H1 (cell line): ENCODE measurements around the gene NID2. TPM values are rescaled to one million over a fixed set of nuclear protein-coding genes. Genes with fewer than 3 reads are reported as not detected.

Source experiments
- CTCF ChIA-PET: fragments of 300-600 bp; sonication (Branson Sonifier 250); formaldehyde crosslinking; loops from one replicate; lab custom pipeline; 2021; ENCODE audit not compliant: partially characterized antibody; lab: Charles Lee
- POLR2A ChIA-PET: fragments of 300-600 bp; sonication (Branson Sonifier 250); formaldehyde crosslinking; loops from one replicate; lab custom pipeline; 2021; ENCODE audit warnings: inconsistent platforms; ENCODE audit not compliant: partially characterized antibody; lab: Charles Lee
- DNase-seq, 2 experiments: peaks; one replicate each; pipeline versions ENCODE4 v3.0.0 to v3.0.0-alpha.2; 2010 to 2022; ENCODE audit warnings: low spot score in 2 of 2, low read depth in 1 of 2, mixed read lengths in 1 of 2
- FAIRE-seq: peaks from 2 replicates; lab custom pipeline; 2011; peaks lifted over from hg19 to GRCh38; lab: Jason Lieb, UNC
- H2AFZ ChIP-seq: 2 replicates; pipeline ENCODE4 v1.8.1; 2012; ENCODE audit warnings: low read length, inconsistent platforms
- H2AK5ac ChIP-seq: 2 replicates; pipeline ENCODE4 v1.6.1; 2013; ENCODE audit warnings: low read depth, low read length
- H2BK120ac ChIP-seq: replicated peaks from 2 replicates; pipeline ENCODE3; 2013; ENCODE audit warnings: low read depth, low read length, inconsistent platforms
- H2BK12ac ChIP-seq: 2 replicates; pipeline ENCODE4 v1.6.1; 2013; ENCODE audit warnings: low read depth, low read length
- H2BK15ac ChIP-seq: 2 replicates; pipeline ENCODE4 v1.6.1; 2013; ENCODE audit warnings: low read length
- H2BK20ac ChIP-seq: 2 replicates; pipeline ENCODE4 v1.6.1; 2013; ENCODE audit warnings: low read length
- H2BK5ac ChIP-seq: 2 replicates; pipeline ENCODE4 v1.6.1; 2013; ENCODE audit warnings: low read depth, low read length
- H3K14ac ChIP-seq: 2 replicates; pipeline ENCODE4 v1.6.1; 2013; ENCODE audit warnings: inconsistent platforms; ENCODE audit not compliant: insufficient read length
- H3K18ac ChIP-seq: 2 replicates; pipeline ENCODE4 v1.6.1; 2013; ENCODE audit warnings: low read length; ENCODE audit errors: extremely low read depth
- H3K23ac ChIP-seq: 2 replicates; pipeline ENCODE4 v1.6.1; 2013; ENCODE audit warnings: inconsistent platforms; ENCODE audit not compliant: insufficient read length
- H3K23me2 ChIP-seq: 2 replicates; pipeline ENCODE4 v1.6.1; 2013; ENCODE audit warnings: low read depth, low read length
- H3K27ac ChIP-seq: 2 replicates; pipeline ENCODE4 v1.6.1; 2011; ENCODE audit warnings: low read depth, low read length, inconsistent platforms
- H3K27me3 ChIP-seq, 4 experiments: replicated peaks in 1 of 4; 1 replicate in 1 of 4; 2 replicates in 3 of 4; pipeline versions ENCODE4 v1.6.1 to v1.8.1; 2011 to 2013; ENCODE audit warnings: low read length in 3 of 4, mild to moderate bottlenecking in 3 of 4, inconsistent platforms in 2 of 4, mixed read lengths in 2 of 4, moderate library complexity in 1 of 4; ENCODE audit not compliant: control insufficient read depth in 3 of 4, insufficient read depth in 3 of 4; ENCODE audit errors: extremely low read depth in 1 of 4
- H3K36me3 ChIP-seq, 4 experiments: 2 replicates each; pipeline versions ENCODE4 v1.6.1 to v1.8.1; 2011 to 2013; ENCODE audit warnings: mild to moderate bottlenecking in 4 of 4, low read length in 3 of 4, moderate library complexity in 2 of 4, control low read depth in 1 of 4, inconsistent platforms in 1 of 4; ENCODE audit not compliant: insufficient read depth in 4 of 4, control insufficient read depth in 2 of 4
- H3K4ac ChIP-seq: replicated peaks from 2 replicates; pipeline ENCODE3; 2013; ENCODE audit warnings: low read length, low read depth, mixed read lengths, inconsistent platforms; ENCODE audit not compliant: insufficient read length
- H3K4me1 ChIP-seq, 4 experiments: replicated peaks in 1 of 4; 1 replicate in 1 of 4; 2 replicates in 3 of 4; pipeline versions ENCODE4 v1.6.1 to v1.8.1; 2011 to 2013; ENCODE audit warnings: low read length in 3 of 4, inconsistent platforms in 2 of 4, mixed read lengths in 1 of 4; ENCODE audit not compliant: insufficient read depth in 4 of 4, control insufficient read depth in 3 of 4
- H3K4me2 ChIP-seq, 2 experiments: 2 replicates each; pipeline versions ENCODE4 v1.6.1 to v1.8.1; 2011 to 2013; ENCODE audit warnings: low read depth in 2 of 2, low read length in 2 of 2, control low read depth in 1 of 2, inconsistent platforms in 1 of 2, mild to moderate bottlenecking in 1 of 2; ENCODE audit not compliant: insufficient read depth in 1 of 2
- H3K4me3 ChIP-seq, 4 experiments: fragments of 200-600, 300-600 bp in 1 of 4; sonication (generic), shearing (Covaris generic), sonication (Bioruptor Twin) in 1 of 4; 2 replicates each; pipeline versions ENCODE4 v1.5.1 to v1.8.1; 2011 to 2016; ENCODE audit warnings: low read length in 4 of 4, low read depth in 3 of 4, control low read depth in 2 of 4, inconsistent platforms in 2 of 4, mild to moderate bottlenecking in 2 of 4, mixed read lengths in 1 of 4, moderate library complexity in 1 of 4; ENCODE audit not compliant: insufficient read depth in 2 of 4; ENCODE audit errors: extremely low read depth in 1 of 4
- H3K56ac ChIP-seq: replicated peaks from 2 replicates; pipeline ENCODE3; 2013; ENCODE audit warnings: low read depth, mild to moderate bottlenecking, mixed read lengths, low read length, inconsistent platforms; ENCODE audit not compliant: insufficient read length
- H3K79me1 ChIP-seq: 2 replicates; pipeline ENCODE4 v1.6.1; 2013; ENCODE audit warnings: low read depth, low read length, control low read depth
- H3K79me2 ChIP-seq, 2 experiments: 2 replicates each; pipeline versions ENCODE4 v1.6.1 to v1.8.1; 2012 to 2013; ENCODE audit warnings: low read length in 2 of 2, mild to moderate bottlenecking in 2 of 2, inconsistent platforms in 1 of 2; ENCODE audit not compliant: insufficient read depth in 2 of 2, control insufficient read depth in 1 of 2
- H3K9ac ChIP-seq, 4 experiments: replicated peaks in 1 of 4; 1 replicate in 1 of 4; 2 replicates in 3 of 4; pipeline versions ENCODE4 v1.6.1 to v1.8.1; 2011 to 2013; ENCODE audit warnings: low read depth in 3 of 4, low read length in 3 of 4, control low read depth in 2 of 4, mild to moderate bottlenecking in 2 of 4, moderate library complexity in 2 of 4, inconsistent platforms in 1 of 4; ENCODE audit errors: extremely low read depth in 1 of 4
- H3K9me3 ChIP-seq, 2 experiments: 2 replicates each; pipeline versions ENCODE4 v1.6.1 to v1.8.1; 2012 to 2013; ENCODE audit warnings: mild to moderate bottlenecking in 2 of 2, moderate library complexity in 2 of 2, control low read depth in 1 of 2, inconsistent platforms in 1 of 2, low read depth in 1 of 2, low read length in 1 of 2, mixed read lengths in 1 of 2; ENCODE audit not compliant: insufficient read depth in 2 of 2
- H4K20me1 ChIP-seq, 2 experiments: replicated peaks in 1 of 2; 2 replicates each; pipeline versions ENCODE3 to v1.8.1; 2011 to 2013; ENCODE audit warnings: inconsistent platforms in 2 of 2, low read length in 2 of 2, mild to moderate bottlenecking in 1 of 2; ENCODE audit not compliant: insufficient read depth in 2 of 2, control insufficient read depth in 1 of 2
- H4K5ac ChIP-seq: 2 replicates; pipeline ENCODE4 v1.6.1; 2013; ENCODE audit warnings: low read length, low read depth, mixed read lengths, inconsistent platforms; ENCODE audit not compliant: insufficient read length
- H4K8ac ChIP-seq: 2 replicates; pipeline ENCODE4 v1.8.0; 2013; ENCODE audit warnings: mild to moderate bottlenecking, moderate library complexity, low read length, inconsistent platforms; ENCODE audit not compliant: insufficient read depth; ENCODE audit errors: extremely low read depth
- H4K91ac ChIP-seq: replicated peaks from 2 replicates; pipeline ENCODE3; 2013; ENCODE audit warnings: low read length, mixed read lengths, inconsistent platforms; ENCODE audit not compliant: insufficient read length
- CEBPB ChIP-seq: IDR thresholded peaks from 2 replicates; pipeline ENCODE4 v1.6.1; 2012; ENCODE audit warnings: low read depth, low read length
- EP300 ChIP-seq, 2 experiments: IDR thresholded peaks; 1 replicate in 1 of 2; 2 replicates in 1 of 2; pipeline ENCODE4 v1.6.1; 2011 to 2012; ENCODE audit warnings: low read depth in 2 of 2, low read length in 2 of 2, mild to moderate bottlenecking in 2 of 2, borderline replicate concordance in 1 of 2, inconsistent platforms in 1 of 2, moderate library complexity in 1 of 2
- HDAC2 ChIP-seq, 2 experiments: fragments of 300-600 bp in 1 of 2; sonication (generic) in 1 of 2; IDR thresholded peaks; 2 replicates each; pipeline ENCODE4 v1.6.1; 2011 to 2012; ENCODE audit warnings: low read depth in 2 of 2, low read length in 2 of 2, mild to moderate bottlenecking in 2 of 2, moderate library complexity in 2 of 2, borderline replicate concordance in 1 of 2, inconsistent platforms in 1 of 2
- JUND ChIP-seq: IDR thresholded peaks from 2 replicates; pipeline ENCODE4 v1.6.1; 2011; ENCODE audit warnings: mild to moderate bottlenecking, improper control_type of control experiment, low read length
- MAX ChIP-seq: IDR thresholded peaks from 2 replicates; pipeline ENCODE4 v1.6.1; 2012; ENCODE audit warnings: inconsistent platforms
- NANOG ChIP-seq: IDR thresholded peaks from 2 replicates; pipeline ENCODE4 v1.6.1; 2011; ENCODE audit warnings: low read length, low read depth, mild to moderate bottlenecking, inconsistent platforms; ENCODE audit not compliant: insufficient read depth, poor library complexity, severe bottlenecking
- POLR2A ChIP-seq, 2 experiments: IDR thresholded peaks; 1 replicate in 1 of 2; 2 replicates in 1 of 2; pipeline ENCODE4 v1.6.1; 2011; ENCODE audit warnings: low read depth in 2 of 2, low read length in 2 of 2, mild to moderate bottlenecking in 2 of 2; ENCODE audit errors: control extremely low read depth in 1 of 2
- SP4 ChIP-seq: IDR thresholded peaks from 2 replicates; pipeline ENCODE4 v1.6.1; 2012; ENCODE audit warnings: low read length, inconsistent platforms
- SUZ12 ChIP-seq: fragments of 200-600 bp; sonication (generic); IDR thresholded peaks from 2 replicates; pipeline ENCODE4 v1.6.1; 2012; ENCODE audit warnings: mild to moderate bottlenecking, inconsistent platforms, low read length, moderate library complexity, mixed read lengths
- TAF1 ChIP-seq: IDR thresholded peaks from 2 replicates; pipeline ENCODE4 v1.6.1; 2011; ENCODE audit warnings: mild to moderate bottlenecking, low read depth, low read length
- WGBS, 2 experiments: shearing (Covaris generic) in 1 of 2; methylation state at CpG; one replicate each; pipeline versions ENCODE4 v1.1.6 to v1.1.7; 2013 to 2015; ENCODE audit warnings: low lambda C conversion rate in 2 of 2, mixed read lengths in 2 of 2, inconsistent platforms in 1 of 2, low coverage in 1 of 2, missing lambda C conversion rate in 1 of 2; ENCODE audit not compliant: insufficient replicate concordance in 2 of 2, insufficient coverage in 1 of 2, insufficient read length in 1 of 2; ENCODE audit errors: extremely low coverage in 1 of 2, missing lambda C conversion rate in 1 of 2; 5-methylcytosine and 5-hydroxymethylcytosine counted together
- polyA plus RNA-seq, 7 experiments: library from polyadenylated mRNA; depleted of rRNA in 3 of 7; stranded (reverse) in 5 of 7; unstranded in 2 of 7; fragments of >200 nt in 5 of 7; fragments of 200-250 nt in 2 of 7; gene quantifications; 1 replicate in 5 of 7; 2 replicates in 1 of 7; 4 replicates in 1 of 7; pipeline versions ENCODE4 v1.2.1 to v1.2.3, GENCODE V29; 2011 to 2013; ENCODE audit warnings: missing spikeins in 2 of 7, mixed read lengths in 2 of 7
- total RNA-seq: library from RNA; stranded (reverse); fragmentation: NEBNext Ultra II Directional; extraction: Animal tissue kit (Norgen Biotek cat#: 25700); gene quantifications from 2 replicates; pipeline ENCODE4 v1.2.1, GENCODE V29; 2021

The NID2 gene
- total and polyA plus RNA-seq, 2 of the 8 experiments (the other 6 are each of a cell fraction or from before 2014, with no cell fraction given), result 6.1 to 12.6 TPM

GRCh38 chr14:52051251-52051650 is 17.6 kb downstream of the NID2 start:
- Histone ChIP-seq H2BK120ac (no peak overlapping the region), H3K56ac (no peak overlapping the region), H3K27ac (no peak overlapping the region), H3K79me2 (no peaks in the 10 kb centered on the region), H3K4me3 (no peak overlapping the region), H3K23me2 (no peaks in the 10 kb centered on the region), H3K79me1 (no peaks in the 10 kb centered on the region), H2BK20ac (no peak overlapping the region), H3K9ac (no peak overlapping the region), H3K9me3 (no peaks in the 10 kb centered on the region), H3K14ac (no peak overlapping the region), H2BK5ac (no peak overlapping the region), H4K5ac (no peak overlapping the region), H4K20me1 (no peaks in the 10 kb centered on the region), H3K18ac (no peak overlapping the region), H3K4me1 (peaks cover 0 to 5% (median 1%) of the 10 kb centered on the region in 4 experiments; a peak in 3 of 7 replicates), H3K27me3 (no peaks in the 10 kb centered on the region), H4K91ac (no peak overlapping the region), H2BK12ac (no peak overlapping the region), H3K4me2 (no peak overlapping the region), H2AFZ (no peak overlapping the region), H2BK15ac (no peak overlapping the region), H3K23ac (no peak overlapping the region), H2AK5ac (no peak overlapping the region), H4K8ac (no peak overlapping the region), H3K4ac (no peak overlapping the region), H3K36me3 (no peaks in the 10 kb centered on the region)
- CTCF ChIA-PET, result interaction anchor here (0.7 to 10.0 kb wide), 5 partner anchors 8 to 36 kb away, joined by 3 to 135 read pairs (median 6); partner anchors contain the start of gene NID2
- DNase-seq (no peak), FAIRE-seq (no peak)
- TF ChIP-seq SP4 (no peak), NANOG (no peak), JUND (no peak), SUZ12 (no peak), MAX (no peak), EP300 (IDR thresholded peaks at IDR 0.05; ENCODE audit: borderline replicate concordance in 1 of 2, low read depth in 2 of 2, low read length in 2 of 2) (no peak), POLR2A (IDR thresholded peaks at IDR 0.05; ENCODE audit: control extremely low read depth in 1 of 2, low read depth in 2 of 2, low read length in 2 of 2) (no peak), TAF1 (no peak), HDAC2 (IDR thresholded peaks at IDR 0.05; ENCODE audit: borderline replicate concordance in 1 of 2, low read depth in 2 of 2, low read length in 2 of 2) (no peak), CEBPB (no peak)
- WGBS, 2 experiments, result 98% methylated on average over 3 of the region's 3 CpGs; no CpG with 5 or more reads in 1 of the 2 experiments
- POLR2A ChIA-PET, result no interaction called here
